ENCODE measurements around the gene MARK4.
"Not testable (repeated sequence)": the region's sequence is repeated elsewhere in the genome, so short reads cannot be mapped to it uniquely, and the experiment has no call there.

Gene MARK4

GRCh38 chr19:45218911-45219743 lies 31.9 kb upstream of the MARK4 start:
- H3K27me3 ChIP-seq (ENCODE audit: control insufficient read depth, insufficient read depth, low read length): peaks cover 8% of the 10 kb centered on the region
- H3K36me3 ChIP-seq (ENCODE audit: control insufficient read depth, insufficient read depth, low read length): no peaks in the 10 kb centered on the region
- H3K4me1 ChIP-seq (ENCODE audit: control insufficient read depth, insufficient read depth, low read length): no peaks in the 10 kb centered on the region
- H3K9ac ChIP-seq (ENCODE audit: low read length): no peak overlapping the region
- no peaks in the 10 kb centered on the region for H3K9me3 ChIP-seq (ENCODE audit: control insufficient read depth, low read length)
- H3K4me3 ChIP-seq (ENCODE audit: low read length): no peak overlapping the region

- Histone ChIP-seq H3K36me3 (ENCODE audit: control insufficient read depth, insufficient read depth, low read length) (no peaks in the 10 kb centered on the region), H3K4me3 (ENCODE audit: low read length) (no peak overlapping the region)
Observed at GRCh38 chr19:45222724-45223123, 28.3 kb upstream of the MARK4 start.

GRCh38 chr19:45223879-45224278 lies 27.2 kb upstream of the MARK4 start:
- H3K9ac ChIP-seq (ENCODE audit: low read length): no peak overlapping the region
- H3K4me1 ChIP-seq (ENCODE audit: control insufficient read depth, insufficient read depth, low read length): no peaks in the 10 kb centered on the region
- H3K27me3 ChIP-seq (ENCODE audit: control insufficient read depth, insufficient read depth, low read length): peaks cover 5% of the 10 kb centered on the region
- H3K9me3 ChIP-seq (ENCODE audit: control insufficient read depth, low read length): no peaks in the 10 kb centered on the region
- no peak overlapping the region for H3K4me3 ChIP-seq (ENCODE audit: low read length)
- H3K36me3 ChIP-seq (ENCODE audit: control insufficient read depth, insufficient read depth, low read length): no peaks in the 10 kb centered on the region

More at GRCh38 chr19:45222724-45223123, 28.3 kb upstream of the MARK4 start:
- H3K27me3 ChIP-seq (ENCODE audit: control insufficient read depth, insufficient read depth, low read length): peaks cover 4% of the 10 kb centered on the region
- H3K9me3 ChIP-seq (ENCODE audit: control insufficient read depth, low read length): no peaks in the 10 kb centered on the region
- H3K4me1 ChIP-seq (ENCODE audit: control insufficient read depth, insufficient read depth, low read length): no peaks in the 10 kb centered on the region
- no peak overlapping the region for H3K9ac ChIP-seq (ENCODE audit: low read length)

- H3K27me3 ChIP-seq (ENCODE audit: control insufficient read depth, insufficient read depth, low read length): peaks cover 5% of the 10 kb centered on the region
- H3K9me3 ChIP-seq (ENCODE audit: control insufficient read depth, low read length): no peaks in the 10 kb centered on the region
- no peaks in the 10 kb centered on the region for H3K36me3 ChIP-seq (ENCODE audit: control insufficient read depth, insufficient read depth, low read length)
- no peak overlapping the region for H3K9ac ChIP-seq (ENCODE audit: low read length)
- H3K4me3 ChIP-seq (ENCODE audit: low read length): no peak overlapping the region
- H3K4me1 ChIP-seq (ENCODE audit: control insufficient read depth, insufficient read depth, low read length): no peaks in the 10 kb centered on the region
Observed at GRCh38 chr19:45224645-45225044, 26.4 kb upstream of the MARK4 start.

DNA sequence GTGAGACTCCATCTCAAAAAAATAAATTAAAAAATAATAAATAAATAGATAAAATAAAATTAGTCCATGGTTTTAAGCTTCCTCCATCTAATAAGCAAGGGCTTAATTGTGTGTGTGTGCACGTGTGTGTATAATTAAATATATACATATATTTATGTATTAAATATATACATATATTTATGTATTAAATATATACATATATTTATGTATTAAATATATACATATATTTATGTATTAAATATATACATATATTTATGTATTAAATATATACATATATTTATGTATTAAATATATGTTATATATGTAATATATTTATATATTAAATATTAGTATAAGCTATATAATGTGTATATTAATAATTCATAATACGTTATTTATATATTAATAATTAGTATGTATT lies 22.0 kb upstream of the MARK4 start:
- not testable (repeated sequence) for H3K4me1 ChIP-seq (ENCODE audit: control insufficient read depth, insufficient read depth, low read length); H3K36me3 ChIP-seq (ENCODE audit: control insufficient read depth, insufficient read depth, low read length); H3K4me3 ChIP-seq (ENCODE audit: low read length); H3K9ac ChIP-seq (ENCODE audit: low read length); H3K9me3 ChIP-seq (ENCODE audit: control insufficient read depth, low read length)
- peaks cover 14% of the 10 kb centered on the region for H3K27me3 ChIP-seq (ENCODE audit: control insufficient read depth, insufficient read depth, low read length)

- Histone ChIP-seq H3K4me3 (ENCODE audit: low read length) (no peak overlapping the region), H3K9me3 (ENCODE audit: control insufficient read depth, low read length) (no peaks in the 10 kb centered on the region), H3K27me3 (ENCODE audit: control insufficient read depth, insufficient read depth, low read length) (peaks cover 22% of the 10 kb centered on the region), H3K9ac (ENCODE audit: low read length) (no peak overlapping the region), H3K36me3 (ENCODE audit: control insufficient read depth, insufficient read depth, low read length) (no peaks in the 10 kb centered on the region), H3K4me1 (ENCODE audit: control insufficient read depth, insufficient read depth, low read length) (no peaks in the 10 kb centered on the region)
Observed at GRCh38 chr19:45231891-45232290, 19.2 kb upstream of the MARK4 start.

- peaks cover 17% of the 10 kb centered on the region for H3K27me3 ChIP-seq (ENCODE audit: control insufficient read depth, insufficient read depth, low read length)
- no peak overlapping the region for H3K4me3 ChIP-seq (ENCODE audit: low read length)
- no peak overlapping the region for H3K9ac ChIP-seq (ENCODE audit: low read length)
- H3K36me3 ChIP-seq (ENCODE audit: control insufficient read depth, insufficient read depth, low read length): no peaks in the 10 kb centered on the region
- no peaks in the 10 kb centered on the region for H3K9me3 ChIP-seq (ENCODE audit: control insufficient read depth, low read length)
- H3K4me1 ChIP-seq (ENCODE audit: control insufficient read depth, insufficient read depth, low read length): no peaks in the 10 kb centered on the region
Observed at GRCh38 chr19:45234089-45234869, 16.8 kb upstream of the MARK4 start.

DNA sequence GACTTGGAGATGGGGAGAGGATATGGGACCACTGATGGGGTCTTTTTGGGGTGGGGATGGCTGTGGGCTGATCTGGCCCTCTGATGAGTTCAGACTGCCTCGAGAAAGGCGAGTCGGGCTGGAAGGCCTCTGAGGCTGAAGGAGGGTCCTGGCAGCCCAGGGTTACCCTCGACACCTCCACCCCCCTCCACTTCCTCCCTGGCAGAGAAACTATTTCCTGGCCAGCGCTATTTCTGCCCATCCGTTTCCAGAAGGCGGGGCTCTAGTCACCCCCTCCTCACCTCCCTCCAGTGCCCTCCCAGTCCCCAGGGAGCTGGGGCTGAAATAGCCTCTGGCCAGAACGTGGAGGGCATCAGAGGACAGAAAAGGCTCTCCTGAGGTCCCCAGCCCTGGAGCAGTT lies 15.6 kb upstream of the MARK4 start:
- Histone ChIP-seq H3K9ac (ENCODE audit: low read length) (no peak overlapping the region), H3K9me3 (ENCODE audit: control insufficient read depth, low read length) (no peaks in the 10 kb centered on the region), H3K4me3 (ENCODE audit: low read length) (no peak overlapping the region), H3K36me3 (ENCODE audit: control insufficient read depth, insufficient read depth, low read length) (no peaks in the 10 kb centered on the region), H3K4me1 (ENCODE audit: control insufficient read depth, insufficient read depth, low read length) (no peaks in the 10 kb centered on the region), H3K27me3 (ENCODE audit: control insufficient read depth, insufficient read depth, low read length) (peaks cover 17% of the 10 kb centered on the region)

- Histone ChIP-seq H3K36me3 (ENCODE audit: control insufficient read depth, insufficient read depth, low read length) (no peaks in the 10 kb centered on the region), H3K4me3 (ENCODE audit: low read length) (no peak overlapping the region), H3K9ac (ENCODE audit: low read length) (no peak overlapping the region), H3K27me3 (ENCODE audit: control insufficient read depth, insufficient read depth, low read length) (peaks cover 13% of the 10 kb centered on the region), H3K4me1 (ENCODE audit: control insufficient read depth, insufficient read depth, low read length) (peaks cover 10% of the 10 kb centered on the region), H3K9me3 (ENCODE audit: control insufficient read depth, low read length) (no peaks in the 10 kb centered on the region)
Observed at GRCh38 chr19:45238556-45238955, 12.5 kb upstream of the MARK4 start.

GRCh38 chr19:45243144-45243732 lies 7.8 kb upstream of the MARK4 start:
- Histone ChIP-seq H3K4me3 (ENCODE audit: low read length) (no peak overlapping the region), H3K36me3 (ENCODE audit: control insufficient read depth, insufficient read depth, low read length) (no peaks in the 10 kb centered on the region), H3K4me1 (ENCODE audit: control insufficient read depth, insufficient read depth, low read length) (peaks cover 10% of the 10 kb centered on the region), H3K27me3 (ENCODE audit: control insufficient read depth, insufficient read depth, low read length) (no peaks in the 10 kb centered on the region), H3K9ac (ENCODE audit: low read length) (no peak overlapping the region), H3K9me3 (ENCODE audit: control insufficient read depth, low read length) (no peaks in the 10 kb centered on the region)

GRCh38 chr19:45244133-45244794 lies 6.8 kb upstream of the MARK4 start:
- no peaks in the 10 kb centered on the region for H3K27me3 ChIP-seq (ENCODE audit: control insufficient read depth, insufficient read depth, low read length)
- H3K36me3 ChIP-seq (ENCODE audit: control insufficient read depth, insufficient read depth, low read length): no peaks in the 10 kb centered on the region
- peaks cover 10% of the 10 kb centered on the region for H3K4me1 ChIP-seq (ENCODE audit: control insufficient read depth, insufficient read depth, low read length)
- H3K9me3 ChIP-seq (ENCODE audit: control insufficient read depth, low read length): no peaks in the 10 kb centered on the region
- no peak overlapping the region for H3K4me3 ChIP-seq (ENCODE audit: low read length)
- H3K9ac ChIP-seq (ENCODE audit: low read length): no peak overlapping the region

Data from mucosa of stomach (tissue), 1 donor.